Smooth muscle cell (in vitro differentiated cells): ENCODE data around the gene ZFAND2B. TPM values are rescaled to one million over a fixed set of nuclear protein-coding genes. Genes with fewer than 3 reads are reported as not detected.

Experiments used
- DNase-seq: peaks from one replicate; lab custom pipeline; 2025; ENCODE audit not compliant: unreplicated experiment; lab: John Stamatoyannopoulos, UW
- H2AFZ ChIP-seq: fragments of 200-600 bp; sonication (generic); 2 replicates; pipeline ENCODE4 v1.6.0; 2016; ENCODE audit warnings: antibody characterized with exemption, low read depth, mild to moderate bottlenecking
- H3F3A ChIP-seq: fragments of 200-600 bp; sonication (generic); 2 replicates; pipeline ENCODE4 v1.6.0; 2017; ENCODE audit warnings: antibody characterized with exemption, low read depth
- H3K27ac ChIP-seq: fragments of 200-600 bp; sonication (generic); 2 replicates; pipeline ENCODE4 v1.5.1; 2016; ENCODE audit warnings: low read depth, mild to moderate bottlenecking
- H3K27me3 ChIP-seq: fragments of 200-600 bp; sonication (generic); 2 replicates; pipeline ENCODE4 v1.6.1; 2016; ENCODE audit warnings: low read depth, mild to moderate bottlenecking
- H3K36me3 ChIP-seq: fragments of 200-600 bp; sonication (generic); 2 replicates; pipeline ENCODE4 v1.5.1; 2016; ENCODE audit warnings: low read depth
- H3K4me1 ChIP-seq: fragments of 200-600 bp; sonication (generic); 2 replicates; pipeline ENCODE4 v1.5.1; 2016; ENCODE audit warnings: low read depth
- H3K4me2 ChIP-seq: fragments of 200-600 bp; sonication (generic); 2 replicates; pipeline ENCODE4 v1.6.0; 2016; ENCODE audit warnings: mild to moderate bottlenecking
- H3K4me3 ChIP-seq: fragments of 200-600 bp; sonication (generic); 2 replicates; pipeline ENCODE4 v1.5.1; 2016; ENCODE audit warnings: mild to moderate bottlenecking
- H3K79me2 ChIP-seq: fragments of 200-600 bp; sonication (generic); 2 replicates; pipeline ENCODE4 v1.6.0; 2016; ENCODE audit warnings: low read depth, mild to moderate bottlenecking
- H3K9ac ChIP-seq: fragments of 200-600 bp; sonication (generic); 2 replicates; pipeline ENCODE4 v1.6.0; 2016; ENCODE audit warnings: low read depth
- H3K9me3 ChIP-seq: fragments of 200-600 bp; sonication (generic); replicated peaks from 2 replicates; pipeline ENCODE4 v1.5.1; 2016; ENCODE audit warnings: low read depth
- H4K20me1 ChIP-seq: fragments of 200-600 bp; sonication (generic); 2 replicates; pipeline ENCODE4 v1.6.0; 2016; ENCODE audit warnings: low read depth
- CTCF ChIP-seq: fragments of 200-600 bp; sonication (generic); IDR thresholded peaks from 2 replicates; pipeline ENCODE4 v1.5.1; 2017; ENCODE audit warnings: borderline replicate concordance, mild to moderate bottlenecking, antibody characterized with exemption; ENCODE audit not compliant: insufficient read depth, poor library complexity, severe bottlenecking
- WGBS: methylation state at CpG from one replicate; pipeline ENCODE4 v1.1.7; 2016; ENCODE audit warnings: low lambda C conversion rate; 5-methylcytosine and 5-hydroxymethylcytosine counted together
- polyA plus RNA-seq: library from polyadenylated mRNA; unstranded; fragments of >200 nt; fragmentation: Nextera tagmentation; extraction: Ambion mirVana; gene quantifications from 2 replicates; pipeline ENCODE4 v1.2.1, GENCODE V29; 2016
- total RNA-seq: library from RNA; depleted of rRNA; stranded (reverse); fragments of >200 nt; gene quantifications from 2 replicates; pipeline ENCODE4 v1.2.3, GENCODE V29; 2014

ZFAND2B gene
- total and polyA plus RNA-seq, 2 experiments from 2014 or later: 19.1 to 48.3 TPM

DNA sequence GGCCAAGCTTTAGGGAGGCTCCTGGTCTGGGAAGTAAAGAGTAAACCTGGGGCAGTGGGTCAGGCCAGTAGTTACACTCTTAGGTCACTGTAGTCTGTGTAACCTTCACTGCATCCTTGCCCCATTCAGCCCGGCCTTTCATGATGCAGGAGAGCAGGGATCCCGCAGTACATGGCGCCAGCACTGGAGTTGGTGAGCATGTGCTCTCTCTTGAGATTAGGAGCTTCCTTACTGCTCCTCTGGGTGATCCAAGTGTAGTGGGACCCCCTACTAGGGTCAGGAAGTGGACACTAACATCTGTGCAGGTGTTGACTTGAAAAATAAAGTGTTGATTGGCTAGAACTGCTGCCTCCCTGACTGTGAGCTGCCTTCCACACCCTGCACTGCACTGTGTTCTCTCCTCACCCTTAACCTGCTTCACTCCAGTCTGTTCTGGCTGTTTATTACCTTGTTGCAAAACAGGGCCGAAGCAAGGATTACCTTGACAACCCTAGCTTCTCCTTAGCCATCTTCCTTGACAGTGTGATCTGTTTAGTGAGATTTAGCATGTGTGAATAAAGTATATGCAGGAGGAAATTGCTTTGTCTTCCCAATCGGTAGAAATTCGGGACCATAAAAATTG, 23.3 kb upstream of the ZFAND2B start:
- 96% methylated on average over 6 of the region's 6 CpGs for WGBS
- TF ChIP-seq CTCF: no peak
- H2AFZ ChIP-seq: no peak overlapping the region
- no peaks in the 10 kb centered on the region for H3K4me1 ChIP-seq
- H3K79me2 ChIP-seq: peaks cover 14% of the 10 kb centered on the region
- no peaks in the 10 kb centered on the region for H3K36me3 ChIP-seq
- no peak overlapping the region for H3K4me3 ChIP-seq
- H3K4me2 ChIP-seq: no peak overlapping the region
- H4K20me1 ChIP-seq: peaks cover 7% of the 10 kb centered on the region
- H3K27me3 ChIP-seq: no peaks in the 10 kb centered on the region
- H3F3A ChIP-seq: no peaks in the 10 kb centered on the region
- H3K9ac ChIP-seq: no peak overlapping the region
- H3K9me3 ChIP-seq: no peaks in the 10 kb centered on the region
- DNase-seq: no peak
- no peak overlapping the region for H3K27ac ChIP-seq

DNA sequence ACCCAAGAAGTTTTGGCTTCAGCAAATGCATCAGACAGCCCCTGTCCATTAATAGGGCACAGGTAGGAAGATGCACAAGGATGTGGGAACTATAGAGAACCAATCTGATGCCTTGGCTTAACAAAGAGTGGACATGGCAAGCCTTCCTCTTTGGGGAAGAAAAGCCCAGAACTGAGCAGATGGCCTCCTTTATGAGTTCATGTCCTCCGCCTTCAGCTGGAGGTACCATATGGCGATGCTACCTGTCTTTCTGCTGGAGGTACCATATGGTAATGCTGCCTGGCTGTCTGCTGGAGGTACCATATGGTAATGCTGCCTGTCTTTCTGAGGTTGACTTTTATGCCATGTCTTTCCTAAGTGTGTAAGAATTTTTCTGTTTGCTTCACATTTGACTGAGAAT, 22.5 kb upstream of the ZFAND2B start:
- Histone ChIP-seq H3K4me2 (no peak overlapping the region), H3K4me3 (no peak overlapping the region), H3K36me3 (no peaks in the 10 kb centered on the region), H2AFZ (no peak overlapping the region), H3K9me3 (no peaks in the 10 kb centered on the region), H3K27me3 (no peaks in the 10 kb centered on the region), H3K9ac (no peak overlapping the region), H4K20me1 (peaks cover 2% of the 10 kb centered on the region), H3K4me1 (no peaks in the 10 kb centered on the region), H3K27ac (no peak overlapping the region), H3K79me2 (peaks cover 6% of the 10 kb centered on the region), H3F3A (no peaks in the 10 kb centered on the region)
- TF ChIP-seq CTCF: no peak
- 97% methylated on average over 2 of the region's 2 CpGs for WGBS
- no peak for DNase-seq

- H3F3A ChIP-seq: no peaks in the 10 kb centered on the region
- 85% methylated on average over 7 of the region's 7 CpGs for WGBS
- TF ChIP-seq CTCF: no peak
Observed at GRCh38 chr2:219186754-219187456, 19.7 kb upstream of the ZFAND2B start.

More at GRCh38 chr2:219186754-219187456, 19.7 kb upstream of the ZFAND2B start:
- Histone ChIP-seq H3K36me3 (no peaks in the 10 kb centered on the region), H3K9ac (no peak overlapping the region), H3K4me3 (no peak overlapping the region), H2AFZ (no peak overlapping the region), H3K27me3 (no peaks in the 10 kb centered on the region), H3K79me2 (no peaks in the 10 kb centered on the region), H3K4me2 (no peak overlapping the region), H3K27ac (no peak overlapping the region), H4K20me1 (no peaks in the 10 kb centered on the region), H3K4me1 (no peaks in the 10 kb centered on the region), H3K9me3 (no peaks in the 10 kb centered on the region)
- DNase-seq: no peak
